Ovary (tissue), 9 donors: ENCODE results near the gene ZMYND8. TPM values are rescaled to one million over a fixed set of nuclear protein-coding genes. Genes with fewer than 3 reads are reported as not detected.

Source experiments
- DNase-seq, 5 donors: peaks; one replicate each; pipeline ENCODE4 v3.0.0-alpha.2; 2019 to 2020
- H3K27ac ChIP-seq, 2 donors: fragments of 200-600 bp; one replicate each; pipeline versions ENCODE4 v1.5.1 to v1.8.0; 2019 to 2022
- H3K27me3 ChIP-seq: fragments of 200-600 bp; one replicate; pipeline ENCODE4 v1.8.0; 2022
- H3K36me3 ChIP-seq: fragments of 200-600 bp; sonication (generic); one replicate; pipeline ENCODE4 v1.5.1; 2019
- H3K4me1 ChIP-seq: one replicate; pipeline ENCODE4 v1.8.1; 2013; ENCODE audit warnings: mild to moderate bottlenecking, moderate library complexity; ENCODE audit not compliant: insufficient read depth
- H3K4me3 ChIP-seq: fragments of 200-600 bp; sonication (generic); one replicate; pipeline ENCODE4 v1.5.1; 2017
- H3K9me3 ChIP-seq, 2 donors: fragments of 200-600 bp in 1 of 2; sonication (generic) in 1 of 2; one replicate each; pipeline versions ENCODE4 v1.5.1 to v1.8.1; 2013 to 2019; ENCODE audit warnings: mild to moderate bottlenecking in 1 of 2, moderate library complexity in 1 of 2
- CTCF ChIP-seq, 3 donors: fragments of 450-650 bp in 2 of 3; fragments of 200-600 bp in 1 of 3; IDR thresholded peaks; one replicate each; pipeline versions ENCODE4 v1.5.1 to v1.8.0; 2016 to 2022; ENCODE audit warnings: antibody characterized with exemption in 3 of 3, mild to moderate bottlenecking in 1 of 3
- EP300 ChIP-seq: sonication (generic); formaldehyde crosslinking; IDR thresholded peaks from one replicate; pipeline ENCODE4 v1.6.1; 2017; ENCODE audit warnings: antibody characterized with exemption
- POLR2A ChIP-seq: fragments of 450-650 bp; IDR thresholded peaks from one replicate; pipeline ENCODE4 v1.6.1; 2017; ENCODE audit warnings: antibody characterized with exemption, mild to moderate bottlenecking, moderate library complexity
- WGBS, 3 donors: extraction: QIAGEN DNeasy Blood & Tissue Kit in 1 of 3; methylation state at CpG; one replicate each; pipeline versions ENCODE4 v1.1.5 to v1.1.7; 2013 to 2017; 5-methylcytosine and 5-hydroxymethylcytosine counted together
- intact Hi-C, 4 donors: fragments of 100-400 bp; cut with DNase I; formaldehyde crosslinking; loops; one replicate each; pipeline versions ENCODE4 v1.11.0 to v1.15.1; 2022 to 2023
- microRNA-seq, 3 donors: library from miRNA; unstranded; fragments of <30 nt; microRNA quantifications; one replicate each; pipeline versions ENCODE4 to v1.2.0, GENCODE V29; 2019 to 2020
- polyA plus RNA-seq, 2 donors: library from polyadenylated mRNA; stranded (reverse); fragments of 200-250 nt in 1 of 2; fragments of 350-450 nt in 1 of 2; fragmentation: Illumina TruSeq in 1 of 2; extraction: RNeasy Lipid Tissue Mini Kit (QIAGEN cat#74804) in 1 of 2; gene quantifications; one replicate each; pipeline ENCODE4 v1.2.3, GENCODE V29; 2013 to 2014
- small RNA-seq: library from RNA; depleted of rRNA; stranded (forward); fragments of <200 nt; gene quantifications from one replicate; pipeline ENCODE3, GENCODE V24; 2016
- total RNA-seq, 7 donors: library from RNA; depleted of rRNA in 2 of 7; stranded (reverse); fragments of >200 nt in 2 of 7; fragmentation: NEBNext Ultra II Directional in 3 of 7; extraction: Animal tissue kit (Norgen Biotek cat#: 25700) in 3 of 7; gene quantifications; one replicate each; pipeline versions ENCODE4 v1.1.0 to v1.2.4, GENCODE V29; 2016 to 2023
- donor health status: DM: no; HTN: no; CAD: no; lungs with moderate emphysema.
- donor health status: DM: no; HTN: no; CAD: no.
- donor health status: Bipolar disorder and iron deficiency.
- donor health status: DM: yes; HTN: yes; CAD: no.
- donor health status: DM: no; HTN: no; CAD: no.
- donor health status: DM: yes; HTN: yes; CAD: no.

Gene ZMYND8
- total and polyA plus RNA-seq, 9 donors = 8.3 to 40.7 (median 30.5) TPM

DNA sequence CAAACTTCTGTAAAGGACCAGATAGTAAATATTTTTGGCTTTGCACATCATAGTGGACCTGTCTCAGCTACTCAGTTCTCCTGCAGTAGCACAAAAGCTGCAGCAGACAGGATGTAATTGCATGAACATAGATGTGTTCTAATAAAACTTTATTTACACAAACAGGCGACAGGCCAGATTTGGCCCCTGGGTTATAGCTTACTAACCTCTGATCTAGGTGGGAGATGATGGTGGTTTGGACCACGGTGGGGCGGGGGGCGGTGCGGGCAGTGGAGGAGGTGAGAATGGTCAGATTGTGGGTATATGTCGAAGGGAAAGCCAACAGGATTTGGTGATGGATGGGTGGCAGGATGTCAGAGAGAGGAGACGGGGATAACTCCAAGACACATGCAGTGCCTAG is 196.3 kb downstream of the ZMYND8 start:
- WGBS, 3 donors = 91 to 95% (median 93%) methylated on average over 7 of the region's 7 CpGs
- TF ChIP-seq EP300 (no peak), CTCF (IDR thresholded peaks at IDR 0.05) (no peak), POLR2A (no peak)
- H3K4me3 ChIP-seq = no peak overlapping the region
- H3K27ac ChIP-seq = no peak overlapping the region
- no peaks in the 10 kb centered on the region for H3K4me1 ChIP-seq
- H3K36me3 ChIP-seq = no peaks in the 10 kb centered on the region
- no peaks in the 10 kb centered on the region for H3K9me3 ChIP-seq
- intact Hi-C loops = no loop called here
- DNase-seq = no peak
- H3K27me3 ChIP-seq = no peaks in the 10 kb centered on the region

Small RNA genes lying within 50 kb of the gene (microRNA-seq; reads per million reads assigned to microRNA genes)
- gene MIR3616 = 0 to 1.1 (median 0) reads per million in 3 donors

Small RNA genes lying within 50 kb of the gene (small RNA-seq; reads per million reads assigned to genes)
- not detected for gene MIR3616

Other genes starting within 250 kb of the ZMYND8 start
- gene NCOA3, start 145.2 kb upstream of the ZMYND8 start, total RNA-seq = 10 to 100 TPM; 19.9 to 32.4 (median 26.5) TPM
- 10 to 100 TPM in 1 of 2 donors, 1 to 10 TPM in 1; 8.2 to 21.3 TPM for gene NCOA3, start 145.2 kb upstream of the ZMYND8 start, polyA plus RNA-seq